HepG2 (cell line): ENCODE data around the gene ART4. TPM values are rescaled to one million over a fixed set of nuclear protein-coding genes. Genes with fewer than 3 reads are reported as not detected.

ENCODE experiments used
- ARNT2 ChIP-seq: sonication (generic); formaldehyde crosslinking; IDR thresholded peaks from 2 replicates; pipeline ENCODE4 v1.8.0; 2022; ENCODE audit warnings: mild to moderate bottlenecking, low read depth, missing genetic modification reagents, moderate library complexity
- ASH2L ChIP-seq: fragments of 300-600, 200-600 bp; sonication (generic); IDR thresholded peaks from 2 replicates; pipeline ENCODE4 v1.7.0; 2017; ENCODE audit warnings: low read depth, mild to moderate bottlenecking, moderate library complexity, mixed read lengths, low read length; ENCODE audit not compliant: insufficient read length
- HNRNPUL1 ChIP-seq: fragments of 200-400 bp; formaldehyde crosslinking; IDR thresholded peaks from 2 replicates; pipeline ENCODE4 v1.6.1; 2017; ENCODE audit warnings: low read depth, mild to moderate bottlenecking, low read length, moderate library complexity
- KDM5A ChIP-seq: fragments of 200-600 bp; sonication (generic); IDR thresholded peaks from 2 replicates; pipeline ENCODE4 v1.7.0; 2018; ENCODE audit warnings: antibody characterized with exemption, mild to moderate bottlenecking, low read length, borderline replicate concordance
- KLF6 ChIP-seq: IDR thresholded peaks from 2 replicates; pipeline ENCODE4 v1.8.0; 2016; ENCODE audit warnings: missing biosample characterization, missing genetic modification reagents
- MATR3 ChIP-seq: sonication (generic); formaldehyde crosslinking; IDR thresholded peaks from 2 replicates; pipeline ENCODE4 v1.4.0; 2020; ENCODE audit warnings: missing genetic modification reagents
- RBM39 ChIP-seq: fragments of 200-400 bp; formaldehyde crosslinking; IDR thresholded peaks from one replicate; pipeline ENCODE4 v1.6.1; 2018; ENCODE audit warnings: antibody characterized with exemption, mild to moderate bottlenecking, low read depth, low read length; ENCODE audit not compliant: poor library complexity, severe bottlenecking
- TARDBP ChIP-seq: sonication (generic); formaldehyde crosslinking; IDR thresholded peaks from 2 replicates; pipeline ENCODE4 v1.8.0; 2022; ENCODE audit warnings: mild to moderate bottlenecking, missing genetic modification reagents
- TMF1 ChIP-seq: sonication (generic); formaldehyde crosslinking; IDR thresholded peaks from 2 replicates; pipeline ENCODE4 v1.8.1; 2022; ENCODE audit warnings: low read depth, missing genetic modification reagents
- U2AF1 ChIP-seq: fragments of 200-400 bp; formaldehyde crosslinking; optimal IDR thresholded peaks from 2 replicates; pipeline ENCODE3; 2017; ENCODE audit warnings: mild to moderate bottlenecking, low read depth, low read length
- YY1 ChIP-seq: IDR thresholded peaks from 2 replicates; pipeline ENCODE4 v1.6.1; 2011; ENCODE audit warnings: low read length, low read depth, moderate library complexity, mild to moderate bottlenecking; ENCODE audit not compliant: insufficient read depth, insufficient replicate concordance
- ZNF598 ChIP-seq: sonication (generic); formaldehyde crosslinking; IDR thresholded peaks from 2 replicates; pipeline ENCODE4 v1.5.1; 2020; ENCODE audit warnings: mild to moderate bottlenecking, missing genetic modification reagents, borderline replicate concordance
- ZNF784 ChIP-seq: sonication (generic); formaldehyde crosslinking; IDR thresholded peaks from 2 replicates; pipeline ENCODE4 v1.5.1; 2020; ENCODE audit warnings: missing genetic modification reagents, mild to moderate bottlenecking, borderline replicate concordance
- polyA plus RNA-seq, 8 experiments: library from polyadenylated mRNA; depleted of rRNA in 3 of 8; stranded (reverse) in 7 of 8; unstranded in 1 of 8; fragments of >200 nt; fragmentation: Illumina TruSeq in 4 of 8; extraction: Trizol in 4 of 8; gene quantifications; 2 replicates each; pipeline versions ENCODE4 v1.2.1 to v1.2.3, GENCODE V29; 2011 to 2016; ENCODE audit warnings: low read depth in 4 of 8, missing spikeins in 1 of 8, mixed read lengths in 1 of 8; ENCODE audit not compliant: insufficient read depth in 1 of 8
- total RNA-seq, 5 experiments: library from RNA; depleted of rRNA; stranded (reverse); fragments of >200 nt; fragmentation: Illumina TruSeq; extraction: Trizol; gene quantifications; 2 replicates each; pipeline ENCODE4 v1.2.3, GENCODE V29; 2016; ENCODE audit warnings: low read depth in 1 of 5
- TF ChIP-seq, protein P1 (sequence below): IDR thresholded peaks from 2 replicates; pipeline ENCODE4 v1.6.1; 2016; ENCODE audit warnings: low read depth, control low read depth
- TF ChIP-seq, protein P2 (sequence below): IDR thresholded peaks from 2 replicates; pipeline ENCODE4 v1.6.1; 2018; ENCODE audit warnings: missing genetic modification reagents, mild to moderate bottlenecking, missing compliant biosample characterization
- TF ChIP-seq, protein P3 (sequence below): sonication (generic); formaldehyde crosslinking; IDR thresholded peaks from 2 replicates; pipeline ENCODE4 v1.5.0; 2020; ENCODE audit warnings: mild to moderate bottlenecking, missing genetic modification reagents, borderline replicate concordance
- TF ChIP-seq, protein P4 (sequence below): sonication (generic); formaldehyde crosslinking; IDR thresholded peaks from 2 replicates; pipeline ENCODE4 v1.4.0; 2020; ENCODE audit warnings: missing genetic modification reagents

Gene ART4
- total and polyA plus RNA-seq, 2 of the 13 experiments (the other 11 are each of a cell fraction or from before 2014, with no cell fraction given), result 17.6 to 20.3 TPM

DNA sequence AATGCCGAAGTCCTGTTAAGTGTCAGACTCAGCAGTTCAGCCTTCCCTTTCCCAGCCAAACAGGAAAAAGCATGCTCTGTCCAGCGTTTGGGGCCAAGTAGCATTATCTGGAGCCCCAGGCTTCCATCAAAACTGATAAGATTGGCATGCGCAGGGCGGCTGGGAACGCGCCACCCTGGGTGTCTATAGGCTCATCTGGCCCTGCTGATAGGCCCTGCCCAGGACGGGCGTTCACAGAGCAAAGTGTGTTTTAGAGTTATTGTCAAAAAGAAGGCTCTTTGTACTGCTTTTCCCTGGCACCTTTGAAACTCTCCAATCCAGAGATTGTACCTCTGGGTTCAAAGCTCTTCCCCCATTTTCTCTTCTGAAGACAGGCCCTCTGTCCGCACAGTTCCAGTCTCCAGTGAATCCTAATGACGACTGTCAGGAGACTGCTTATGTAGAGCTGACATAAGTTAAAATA, at the start of gene ART4 (continued):
- TF ChIP-seq ASH2L (peak; percentile 19), ZNF784 (no peak), TMF1 (CRISPR knock-in tag) (peak; percentile 70; the same call in 1 of the 2 replicates), ZNF598 (CRISPR knock-in tag) (no peak), YY1 (peak; percentile 45), HNRNPUL1 (no peak), TARDBP (CRISPR knock-in tag) (no peak), KDM5A (no peak), RBM39 (no peak), KLF6 (CRISPR knock-in tag) (no peak), MATR3 (CRISPR knock-in tag) (no peak), U2AF1 (no peak), ARNT2 (CRISPR knock-in tag) (no peak)
- TF ChIP-seq, protein P1, sequence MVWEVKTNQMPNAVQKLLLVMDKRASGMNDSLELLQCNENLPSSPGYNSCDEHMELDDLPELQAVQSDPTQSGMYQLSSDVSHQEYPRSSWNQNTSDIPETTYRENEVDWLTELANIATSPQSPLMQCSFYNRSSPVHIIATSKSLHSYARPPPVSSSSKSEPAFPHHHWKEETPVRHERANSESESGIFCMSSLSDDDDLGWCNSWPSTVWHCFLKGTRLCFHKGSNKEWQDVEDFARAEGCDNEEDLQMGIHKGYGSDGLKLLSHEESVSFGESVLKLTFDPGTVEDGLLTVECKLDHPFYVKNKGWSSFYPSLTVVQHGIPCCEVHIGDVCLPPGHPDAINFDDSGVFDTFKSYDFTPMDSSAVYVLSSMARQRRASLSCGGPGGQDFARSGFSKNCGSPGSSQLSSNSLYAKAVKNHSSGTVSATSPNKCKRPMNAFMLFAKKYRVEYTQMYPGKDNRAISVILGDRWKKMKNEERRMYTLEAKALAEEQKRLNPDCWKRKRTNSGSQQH, result no peak
- TF ChIP-seq, protein P2, sequence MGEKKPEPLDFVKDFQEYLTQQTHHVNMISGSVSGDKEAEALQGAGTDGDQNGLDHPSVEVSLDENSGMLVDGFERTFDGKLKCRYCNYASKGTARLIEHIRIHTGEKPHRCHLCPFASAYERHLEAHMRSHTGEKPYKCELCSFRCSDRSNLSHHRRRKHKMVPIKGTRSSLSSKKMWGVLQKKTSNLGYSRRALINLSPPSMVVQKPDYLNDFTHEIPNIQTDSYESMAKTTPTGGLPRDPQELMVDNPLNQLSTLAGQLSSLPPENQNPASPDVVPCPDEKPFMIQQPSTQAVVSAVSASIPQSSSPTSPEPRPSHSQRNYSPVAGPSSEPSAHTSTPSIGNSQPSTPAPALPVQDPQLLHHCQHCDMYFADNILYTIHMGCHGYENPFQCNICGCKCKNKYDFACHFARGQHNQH, result no peak
- TF ChIP-seq, protein P3, sequence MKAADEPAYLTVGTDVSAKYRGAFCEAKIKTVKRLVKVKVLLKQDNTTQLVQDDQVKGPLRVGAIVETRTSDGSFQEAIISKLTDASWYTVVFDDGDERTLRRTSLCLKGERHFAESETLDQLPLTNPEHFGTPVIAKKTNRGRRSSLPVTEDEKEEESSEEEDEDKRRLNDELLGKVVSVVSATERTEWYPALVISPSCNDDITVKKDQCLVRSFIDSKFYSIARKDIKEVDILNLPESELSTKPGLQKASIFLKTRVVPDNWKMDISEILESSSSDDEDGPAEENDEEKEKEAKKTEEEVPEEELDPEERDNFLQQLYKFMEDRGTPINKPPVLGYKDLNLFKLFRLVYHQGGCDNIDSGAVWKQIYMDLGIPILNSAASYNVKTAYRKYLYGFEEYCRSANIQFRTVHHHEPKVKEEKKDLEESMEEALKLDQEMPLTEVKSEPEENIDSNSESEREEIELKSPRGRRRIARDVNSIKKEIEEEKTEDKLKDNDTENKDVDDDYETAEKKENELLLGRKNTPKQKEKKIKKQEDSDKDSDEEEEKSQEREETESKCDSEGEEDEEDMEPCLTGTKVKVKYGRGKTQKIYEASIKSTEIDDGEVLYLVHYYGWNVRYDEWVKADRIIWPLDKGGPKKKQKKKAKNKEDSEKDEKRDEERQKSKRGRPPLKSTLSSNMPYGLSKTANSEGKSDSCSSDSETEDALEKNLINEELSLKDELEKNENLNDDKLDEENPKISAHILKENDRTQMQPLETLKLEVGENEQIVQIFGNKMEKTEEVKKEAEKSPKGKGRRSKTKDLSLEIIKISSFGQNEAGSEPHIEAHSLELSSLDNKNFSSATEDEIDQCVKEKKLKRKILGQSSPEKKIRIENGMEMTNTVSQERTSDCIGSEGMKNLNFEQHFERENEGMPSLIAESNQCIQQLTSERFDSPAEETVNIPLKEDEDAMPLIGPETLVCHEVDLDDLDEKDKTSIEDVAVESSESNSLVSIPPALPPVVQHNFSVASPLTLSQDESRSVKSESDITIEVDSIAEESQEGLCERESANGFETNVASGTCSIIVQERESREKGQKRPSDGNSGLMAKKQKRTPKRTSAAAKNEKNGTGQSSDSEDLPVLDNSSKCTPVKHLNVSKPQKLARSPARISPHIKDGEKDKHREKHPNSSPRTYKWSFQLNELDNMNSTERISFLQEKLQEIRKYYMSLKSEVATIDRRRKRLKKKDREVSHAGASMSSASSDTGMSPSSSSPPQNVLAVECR (CRISPR knock-in tag), result peak; percentile 38; the same call in 1 of the 2 replicates
- TF ChIP-seq, protein P4, sequence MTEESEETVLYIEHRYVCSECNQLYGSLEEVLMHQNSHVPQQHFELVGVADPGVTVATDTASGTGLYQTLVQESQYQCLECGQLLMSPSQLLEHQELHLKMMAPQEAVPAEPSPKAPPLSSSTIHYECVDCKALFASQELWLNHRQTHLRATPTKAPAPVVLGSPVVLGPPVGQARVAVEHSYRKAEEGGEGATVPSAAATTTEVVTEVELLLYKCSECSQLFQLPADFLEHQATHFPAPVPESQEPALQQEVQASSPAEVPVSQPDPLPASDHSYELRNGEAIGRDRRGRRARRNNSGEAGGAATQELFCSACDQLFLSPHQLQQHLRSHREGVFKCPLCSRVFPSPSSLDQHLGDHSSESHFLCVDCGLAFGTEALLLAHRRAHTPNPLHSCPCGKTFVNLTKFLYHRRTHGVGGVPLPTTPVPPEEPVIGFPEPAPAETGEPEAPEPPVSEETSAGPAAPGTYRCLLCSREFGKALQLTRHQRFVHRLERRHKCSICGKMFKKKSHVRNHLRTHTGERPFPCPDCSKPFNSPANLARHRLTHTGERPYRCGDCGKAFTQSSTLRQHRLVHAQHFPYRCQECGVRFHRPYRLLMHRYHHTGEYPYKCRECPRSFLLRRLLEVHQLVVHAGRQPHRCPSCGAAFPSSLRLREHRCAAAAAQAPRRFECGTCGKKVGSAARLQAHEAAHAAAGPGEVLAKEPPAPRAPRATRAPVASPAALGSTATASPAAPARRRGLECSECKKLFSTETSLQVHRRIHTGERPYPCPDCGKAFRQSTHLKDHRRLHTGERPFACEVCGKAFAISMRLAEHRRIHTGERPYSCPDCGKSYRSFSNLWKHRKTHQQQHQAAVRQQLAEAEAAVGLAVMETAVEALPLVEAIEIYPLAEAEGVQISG, result peak; percentile 63; the same call in 1 of the 2 replicates
